DMS 273 treated with DMSO at 0.1 percent for 48 hours (cell line): ENCODE results near the gene UBE2D2.
A peak's percentile ranks its signal among the peaks of the same experiment; 100 is the strongest.
"Not testable (repeated sequence)": the region's sequence is repeated elsewhere in the genome, so short reads cannot be mapped to it uniquely, and the experiment has no call there.

Experiments
- DNase-seq: peaks from one replicate; lab custom pipeline; 2025; lab: John Stamatoyannopoulos, UW

Gene UBE2D2

GRCh38 chr5:139584137-139584536, 23.0 kb downstream of the UBE2D2 start:
- no peak for DNase-seq

- DNase-seq, result not testable (repeated sequence)
Measured at GRCh38 chr5:139588116-139588515, 27.0 kb downstream of the UBE2D2 start.

- no peak for DNase-seq
Measured at GRCh38 chr5:139588962-139589361, 27.8 kb downstream of the UBE2D2 start.

GRCh38 chr5:139592289-139592688, 31.1 kb downstream of the UBE2D2 start:
- DNase-seq, result no peak

GRCh38 chr5:139593076-139593475, 31.9 kb downstream of the UBE2D2 start:
- not testable (repeated sequence) for DNase-seq

- no peak for DNase-seq
Measured at GRCh38 chr5:139593716-139594319, 32.7 kb downstream of the UBE2D2 start.

GRCh38 chr5:139597134-139597533, 36.0 kb downstream of the UBE2D2 start:
- DNase-seq, result no peak

GRCh38 chr5:139598601-139598965, 37.4 kb downstream of the UBE2D2 start:
- not testable (repeated sequence) for DNase-seq

- no peak for DNase-seq
Measured at GRCh38 chr5:139600336-139600949, 39.3 kb downstream of the UBE2D2 start.

GRCh38 chr5:139601429-139601828, 40.3 kb downstream of the UBE2D2 start:
- no peak for DNase-seq

- not testable (repeated sequence) for DNase-seq
Measured at GRCh38 chr5:139601948-139602347, 40.8 kb downstream of the UBE2D2 start.

- no peak for DNase-seq
Measured at GRCh38 chr5:139605887-139606286, 44.7 kb downstream of the UBE2D2 start.

- no peak for DNase-seq
Measured at GRCh38 chr5:139611703-139612584, 50.8 kb downstream of the UBE2D2 start.

- DNase-seq, result no peak
Measured at GRCh38 chr5:139619861-139620260, 58.7 kb downstream of the UBE2D2 start.

GRCh38 chr5:139625398-139625797, 64.3 kb downstream of the UBE2D2 start:
- DNase-seq, result not testable (repeated sequence)

GRCh38 chr5:139630855-139631254, 69.7 kb downstream of the UBE2D2 start:
- DNase-seq, result no peak

GRCh38 chr5:139631520-139632165, 70.5 kb downstream of the UBE2D2 start:
- no peak for DNase-seq

GRCh38 chr5:139633295-139634027, 72.3 kb downstream of the UBE2D2 start:
- DNase-seq, result peak; percentile 65

- DNase-seq, result no peak
Measured at GRCh38 chr5:139634028-139634325, 72.8 kb downstream of the UBE2D2 start.

GRCh38 chr5:139634541-139634940, 73.4 kb downstream of the UBE2D2 start:
- DNase-seq, result no peak

GRCh38 chr5:139635191-139635590, 74.1 kb downstream of the UBE2D2 start:
- no peak for DNase-seq

- peak; percentile 77 for DNase-seq
Measured at GRCh38 chr5:139635606-139636206, 74.6 kb downstream of the UBE2D2 start.
